GM21528 (cell line): ENCODE measurements around the gene TEDC2.

Source experiments
- ATAC-seq: cut with Tn5 transposase; IDR thresholded peaks from one replicate; pipeline ENCODE4 v1.9.1; 2021; ENCODE audit warnings: mild to moderate bottlenecking, moderate library complexity; ENCODE audit not compliant: unreplicated experiment, low FRiP score

The TEDC2 gene

DNA sequence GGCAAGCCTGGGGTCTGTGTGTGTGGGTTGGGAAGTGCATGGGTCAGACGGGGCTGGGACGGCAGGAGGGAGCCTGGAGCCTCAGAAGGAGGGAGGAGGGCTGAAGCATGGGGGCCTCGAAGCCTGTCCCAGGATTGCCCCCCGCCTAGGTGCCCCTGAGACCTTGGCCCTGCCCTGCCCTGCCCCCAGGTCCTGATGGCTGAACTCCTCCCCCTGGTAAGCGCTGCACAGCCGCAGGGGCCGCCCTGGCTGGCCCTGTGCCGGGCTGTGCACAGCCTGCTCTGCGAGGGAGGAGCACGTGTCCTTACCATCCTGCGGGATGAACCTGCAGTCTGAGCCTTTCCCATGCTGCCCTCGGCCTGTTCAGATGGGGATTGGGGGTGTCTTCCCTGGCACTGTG lies 4.4 kb downstream of the TEDC2 start:
- ATAC-seq = no peak

DNA sequence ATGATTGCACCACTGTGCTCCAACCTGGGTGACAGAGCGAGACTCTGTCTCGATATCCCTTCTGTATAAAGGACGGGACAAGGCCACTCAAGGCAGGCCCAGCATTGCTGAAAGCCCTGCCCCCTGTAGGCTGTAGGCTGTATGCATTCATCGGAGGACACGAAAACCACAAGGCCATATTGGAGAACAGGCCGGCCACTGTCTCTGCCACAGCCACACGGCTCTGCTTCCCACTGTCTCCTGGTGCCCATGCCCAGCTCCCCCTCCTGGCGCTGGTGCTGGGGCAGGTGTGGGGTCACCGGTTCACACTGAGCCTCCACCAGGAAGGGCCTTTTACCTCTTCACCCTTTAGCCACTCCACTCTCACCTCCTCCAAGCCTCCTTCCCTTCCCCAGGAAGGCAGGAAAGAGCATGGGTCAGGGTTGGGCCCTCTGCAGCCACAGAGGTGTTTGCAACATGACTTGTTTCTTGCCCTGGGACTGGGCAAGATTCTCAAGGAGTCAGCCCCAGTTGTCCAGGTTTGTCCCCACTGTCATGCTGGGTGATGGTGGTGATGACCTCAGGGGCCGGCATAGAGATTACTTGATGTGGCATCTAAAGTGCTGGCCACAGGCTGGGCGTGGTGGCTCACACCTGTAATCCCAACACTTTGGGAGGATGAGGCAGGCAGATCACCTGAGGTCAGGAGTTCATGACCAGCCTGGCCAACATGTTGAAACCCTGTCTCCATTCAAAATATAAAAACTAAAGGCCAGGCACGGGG lies 5.9 kb downstream of the TEDC2 start:
- ATAC-seq = no peak

DNA sequence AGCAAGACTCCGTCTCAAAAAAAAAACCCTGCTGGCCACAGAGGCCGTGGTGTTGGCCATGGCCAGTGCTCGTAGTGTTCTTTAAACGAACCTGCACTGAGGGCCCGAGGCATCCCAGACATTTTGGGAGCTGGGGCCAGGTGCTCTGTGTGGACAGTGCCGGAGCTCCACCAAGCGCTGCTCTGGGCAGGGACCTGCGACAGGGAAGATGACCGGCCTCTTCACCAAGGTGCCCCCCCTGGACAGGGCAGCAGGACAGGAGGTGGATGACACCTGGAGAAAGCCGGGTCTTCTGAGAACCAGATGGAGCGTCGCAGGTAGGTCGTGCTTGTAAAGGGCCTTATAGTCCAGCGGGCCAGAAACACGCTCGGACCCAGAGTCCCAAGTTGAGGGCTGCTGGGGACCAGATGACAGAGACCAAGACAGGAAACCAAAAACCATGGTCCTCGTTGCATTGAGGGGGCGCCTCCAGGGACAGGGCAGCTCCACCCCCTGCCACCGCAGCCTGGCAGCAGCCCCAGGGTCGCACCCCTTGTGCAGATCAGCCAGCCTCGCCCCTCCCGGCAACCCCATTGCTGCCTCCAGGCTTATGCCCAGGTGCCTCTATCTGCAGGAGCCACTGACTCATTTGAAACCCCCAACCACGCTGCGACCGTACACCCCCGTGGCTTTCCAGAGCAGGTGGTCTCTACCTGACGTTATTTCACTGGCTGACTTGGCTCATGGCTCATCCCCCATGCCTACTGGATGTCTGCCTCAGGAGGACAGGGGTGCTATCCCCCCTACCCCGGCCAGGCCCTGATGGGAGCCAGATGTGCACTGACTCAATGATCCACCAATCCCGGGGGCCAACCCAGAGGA lies 7.0 kb downstream of the TEDC2 start:
- no peak for ATAC-seq

DNA sequence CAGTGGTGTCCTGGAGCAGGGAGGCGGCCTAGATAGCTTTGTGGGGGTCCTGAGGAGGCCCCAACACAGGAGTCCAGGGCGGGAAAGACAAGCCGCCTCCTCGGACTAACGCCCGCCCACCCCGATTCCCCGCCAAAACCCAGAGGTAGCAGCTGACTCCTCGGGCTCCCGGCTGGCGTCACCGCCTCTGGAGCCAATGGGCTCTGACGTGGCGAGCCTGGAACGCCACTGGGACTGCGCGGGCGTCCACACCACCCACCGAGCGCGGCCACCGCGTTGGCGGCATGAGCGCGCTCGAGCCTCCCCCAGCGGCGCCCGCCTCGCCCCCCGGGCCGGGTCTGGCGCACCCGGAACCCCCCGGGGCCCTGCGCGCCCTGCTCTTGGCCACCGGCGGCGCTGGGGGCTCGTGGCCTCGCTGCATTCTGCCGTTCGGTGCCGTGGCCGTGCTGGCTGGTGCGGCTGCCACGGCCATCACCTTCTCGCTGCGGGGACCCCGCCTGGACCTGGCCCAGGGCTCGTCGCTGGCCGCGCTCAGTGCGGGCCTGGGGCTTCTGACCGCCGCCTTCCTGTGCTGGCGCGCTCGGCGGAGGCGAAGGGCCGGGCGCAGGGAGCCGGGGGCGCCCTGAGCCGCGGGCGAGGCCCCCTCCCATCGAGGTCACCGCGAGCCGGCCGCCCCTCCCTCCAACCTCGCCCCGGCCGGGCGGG lies 7.8 kb downstream of the TEDC2 start:
- ATAC-seq = no peak

DNA sequence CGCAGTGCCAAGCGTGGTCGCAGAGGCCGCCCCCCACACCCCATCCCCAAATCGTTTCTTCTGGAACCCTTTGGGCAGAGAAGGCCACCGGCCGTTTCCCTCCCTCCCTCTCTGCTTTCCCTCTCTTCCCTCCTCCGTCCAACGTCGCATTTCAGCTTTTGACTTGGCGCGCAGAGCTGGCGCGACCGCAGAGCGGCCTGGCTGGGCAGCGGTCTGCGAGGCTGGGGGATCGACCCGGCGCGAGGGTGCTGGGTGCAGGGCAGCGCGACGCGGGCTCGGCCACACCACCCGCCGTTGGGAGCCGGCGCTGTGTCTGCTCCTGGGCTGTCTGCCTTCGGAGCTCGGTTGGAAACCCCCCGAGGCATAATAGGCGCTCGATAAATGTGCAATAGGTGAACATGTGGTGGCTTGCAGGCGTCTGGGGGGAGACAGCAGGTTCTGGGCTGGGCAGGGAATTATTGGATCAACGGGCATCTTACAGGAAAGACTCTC lies 8.4 kb downstream of the TEDC2 start:
- ATAC-seq = no peak

DNA sequence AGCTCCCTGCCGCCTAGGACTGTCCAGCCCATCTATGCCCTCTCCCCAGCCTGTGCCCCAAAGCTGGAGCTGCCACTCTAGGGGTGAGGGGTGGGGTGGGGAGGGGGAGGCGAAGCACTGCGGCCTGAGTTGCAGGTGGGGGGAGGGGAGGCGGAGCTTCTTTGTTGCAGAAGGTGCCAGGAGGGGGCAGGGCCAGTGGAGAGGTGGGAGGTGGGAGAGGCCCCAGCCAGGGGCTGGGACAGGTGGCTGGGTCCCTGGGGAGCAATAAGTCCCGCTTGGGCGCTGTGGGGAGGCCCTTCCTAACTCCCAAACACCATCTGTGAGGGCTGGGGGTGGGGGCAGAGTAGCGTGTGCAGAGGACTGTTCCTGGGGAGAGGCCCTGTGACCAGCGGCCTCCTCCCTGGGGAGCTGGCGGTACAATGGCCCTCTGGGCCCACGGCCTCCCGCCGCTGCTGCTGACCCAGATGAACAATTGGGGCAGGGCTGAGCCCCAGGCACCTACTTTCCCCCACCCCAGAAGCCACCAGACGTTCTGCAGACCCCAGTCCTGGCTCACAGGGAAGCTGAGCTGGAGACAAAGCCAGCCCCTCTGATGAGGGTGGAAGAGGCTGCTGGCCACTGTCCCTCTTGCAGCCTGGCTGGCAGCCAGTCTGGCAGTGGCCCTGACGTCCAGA lies 9.0 kb downstream of the TEDC2 start:
- ATAC-seq = no peak

DNA sequence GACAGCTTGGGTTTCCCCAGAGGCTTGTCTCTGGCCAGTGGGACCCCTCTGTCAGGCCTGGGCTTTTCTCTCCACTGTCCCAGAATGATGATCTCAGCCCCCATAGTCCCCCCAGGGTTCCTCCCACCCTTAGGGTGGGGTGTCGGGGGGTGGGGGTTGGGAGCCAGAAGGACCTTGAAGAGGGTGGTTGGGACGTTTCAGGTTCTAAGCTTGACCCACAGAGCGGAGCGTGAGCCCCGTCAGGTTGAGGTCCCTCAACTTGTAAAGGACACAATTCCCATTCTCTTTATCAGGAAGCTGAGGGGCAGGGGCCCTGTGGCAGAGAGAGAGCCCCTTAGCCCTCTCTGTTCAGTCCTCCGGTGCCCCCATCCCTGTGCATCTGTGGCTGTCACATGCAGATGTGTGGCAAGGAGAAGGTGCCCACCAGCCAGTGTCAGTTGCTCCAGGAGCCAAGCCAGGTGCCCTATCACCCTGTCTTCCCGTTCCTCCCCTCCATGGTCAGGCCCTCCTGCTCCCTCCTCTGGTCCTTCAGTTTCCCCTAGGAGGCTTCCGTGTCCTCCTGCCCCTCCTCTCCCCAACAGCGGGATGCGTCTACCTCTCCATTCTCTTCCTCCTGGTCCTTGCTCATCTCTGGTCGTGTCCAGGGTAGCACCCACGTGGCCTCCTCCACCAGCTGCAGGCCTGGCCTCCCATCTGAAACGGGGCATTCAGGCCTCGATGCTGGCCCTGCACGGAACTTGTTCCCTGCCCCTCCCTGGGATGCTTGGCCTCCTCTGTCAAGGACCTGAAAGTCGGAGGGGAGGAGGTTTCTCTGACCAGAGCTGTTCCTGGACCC lies 9.7 kb downstream of the TEDC2 start:
- ATAC-seq = no peak

DNA sequence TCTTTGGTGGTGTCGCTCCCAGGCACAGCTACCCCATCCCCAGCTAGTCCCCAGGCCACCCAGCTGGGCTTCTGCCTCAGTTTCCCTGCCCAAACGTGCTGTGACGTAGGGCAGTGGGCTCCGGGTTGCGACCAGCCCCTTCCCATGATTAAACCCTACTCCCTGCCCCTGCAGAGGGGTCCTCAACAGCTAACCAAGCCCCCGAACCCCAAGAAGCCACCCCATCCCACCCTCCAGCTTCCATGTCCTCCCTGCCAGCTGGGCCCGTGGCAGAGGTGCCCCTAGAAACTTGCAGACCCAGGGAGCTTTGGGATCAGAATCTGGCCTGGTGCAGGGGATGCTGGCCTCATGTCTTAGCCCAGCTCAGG lies 10.3 kb downstream of the TEDC2 start:
- no peak for ATAC-seq

DNA sequence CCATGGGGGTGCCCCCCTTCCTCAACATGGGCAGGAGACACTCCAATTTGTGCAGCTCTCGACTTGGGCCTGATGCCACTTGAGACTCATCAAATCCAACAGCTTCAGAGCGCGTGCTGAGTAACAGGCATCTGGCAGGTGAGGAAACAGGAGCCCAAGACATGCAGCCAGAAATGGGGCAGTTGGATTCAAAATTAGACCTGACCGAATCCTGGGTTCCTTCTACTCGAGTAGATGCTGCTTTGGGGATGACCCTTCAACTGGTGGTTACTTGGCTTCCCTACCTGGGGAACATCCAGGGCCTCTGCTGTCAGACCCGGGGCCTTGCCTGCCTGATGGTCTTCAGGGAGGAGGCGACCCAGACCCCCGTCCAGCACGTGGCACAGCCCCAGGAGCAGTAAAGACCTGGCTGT lies 10.7 kb downstream of the TEDC2 start:
- ATAC-seq = no peak

DNA sequence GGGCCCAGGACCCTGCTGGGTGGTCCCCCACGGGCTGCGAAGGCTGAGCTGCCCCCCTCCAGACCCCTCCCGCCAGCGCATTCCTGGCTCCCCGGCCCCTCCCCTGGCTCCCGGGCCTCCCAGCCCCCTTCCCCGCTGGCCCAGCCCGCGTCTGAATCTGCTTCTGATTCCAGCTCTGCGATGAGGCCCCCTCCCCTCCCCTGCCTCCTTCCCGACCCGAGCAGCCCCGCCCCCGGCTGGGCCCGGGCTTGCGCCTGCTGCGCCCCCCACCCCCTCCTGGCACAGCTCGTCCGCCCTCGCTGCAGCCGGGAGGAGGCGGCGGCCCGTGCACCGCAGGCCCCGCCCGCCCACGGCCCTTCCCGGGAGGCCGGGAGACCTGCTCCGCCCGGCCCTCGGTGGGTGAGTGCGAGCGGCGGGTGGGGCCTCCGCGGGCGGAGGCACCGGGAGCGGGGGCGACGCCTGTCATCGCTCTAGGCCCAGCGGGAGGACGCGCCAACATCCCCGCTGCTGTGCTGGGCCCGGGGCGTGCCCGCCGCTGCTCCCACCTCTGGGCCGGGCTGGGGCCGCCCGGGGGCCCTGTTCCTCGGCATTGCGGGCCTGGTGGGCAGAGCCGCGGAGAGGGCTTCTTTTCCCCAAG lies 11.2 kb downstream of the TEDC2 start, which contains the start of gene NTN3:
Gene NTN3, plus strand, starts transcription at position 282 of the 637 bp plus-strand sequence. CDS start 405 bp downstream, outside the sequence.
- no peak for ATAC-seq

DNA sequence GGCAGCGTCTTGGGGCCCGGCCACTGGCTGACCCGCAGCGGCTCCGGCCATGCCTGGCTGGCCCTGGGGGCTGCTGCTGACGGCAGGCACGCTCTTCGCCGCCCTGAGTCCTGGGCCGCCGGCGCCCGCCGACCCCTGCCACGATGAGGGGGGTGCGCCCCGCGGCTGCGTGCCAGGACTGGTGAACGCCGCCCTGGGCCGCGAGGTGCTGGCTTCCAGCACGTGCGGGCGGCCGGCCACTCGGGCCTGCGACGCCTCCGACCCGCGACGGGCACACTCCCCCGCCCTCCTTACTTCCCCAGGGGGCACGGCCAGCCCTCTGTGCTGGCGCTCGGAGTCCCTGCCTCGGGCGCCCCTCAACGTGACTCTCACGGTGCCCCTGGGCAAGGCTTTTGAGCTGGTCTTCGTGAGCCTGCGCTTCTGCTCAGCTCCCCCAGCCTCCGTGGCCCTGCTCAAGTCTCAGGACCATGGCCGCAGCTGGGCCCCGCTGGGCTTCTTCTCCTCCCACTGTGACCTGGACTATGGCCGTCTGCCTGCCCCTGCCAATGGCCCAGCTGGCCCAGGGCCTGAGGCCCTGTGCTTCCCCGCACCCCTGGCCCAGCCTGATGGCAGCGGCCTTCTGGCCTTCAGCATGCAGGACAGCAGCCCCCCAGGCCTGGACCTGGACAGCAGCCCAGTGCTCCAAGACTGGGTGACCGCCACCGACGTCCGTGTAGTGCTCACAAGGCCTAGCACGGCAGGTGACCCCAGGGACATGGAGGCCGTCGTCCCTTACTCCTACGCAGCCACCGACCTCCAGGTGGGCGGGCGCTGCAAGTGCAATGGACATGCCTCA lies 12.0 kb downstream of the TEDC2 start:
- no peak for ATAC-seq

DNA sequence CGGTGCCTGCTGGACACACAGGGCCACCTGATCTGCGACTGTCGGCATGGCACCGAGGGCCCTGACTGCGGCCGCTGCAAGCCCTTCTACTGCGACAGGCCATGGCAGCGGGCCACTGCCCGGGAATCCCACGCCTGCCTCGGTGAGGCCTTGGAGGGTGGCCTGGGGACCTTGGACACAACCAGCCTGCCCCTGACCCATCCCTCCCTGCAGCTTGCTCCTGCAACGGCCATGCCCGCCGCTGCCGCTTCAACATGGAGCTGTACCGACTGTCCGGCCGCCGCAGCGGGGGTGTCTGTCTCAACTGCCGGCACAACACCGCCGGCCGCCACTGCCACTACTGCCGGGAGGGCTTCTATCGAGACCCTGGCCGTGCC lies 12.6 kb downstream of the TEDC2 start:
- no peak for ATAC-seq

DNA sequence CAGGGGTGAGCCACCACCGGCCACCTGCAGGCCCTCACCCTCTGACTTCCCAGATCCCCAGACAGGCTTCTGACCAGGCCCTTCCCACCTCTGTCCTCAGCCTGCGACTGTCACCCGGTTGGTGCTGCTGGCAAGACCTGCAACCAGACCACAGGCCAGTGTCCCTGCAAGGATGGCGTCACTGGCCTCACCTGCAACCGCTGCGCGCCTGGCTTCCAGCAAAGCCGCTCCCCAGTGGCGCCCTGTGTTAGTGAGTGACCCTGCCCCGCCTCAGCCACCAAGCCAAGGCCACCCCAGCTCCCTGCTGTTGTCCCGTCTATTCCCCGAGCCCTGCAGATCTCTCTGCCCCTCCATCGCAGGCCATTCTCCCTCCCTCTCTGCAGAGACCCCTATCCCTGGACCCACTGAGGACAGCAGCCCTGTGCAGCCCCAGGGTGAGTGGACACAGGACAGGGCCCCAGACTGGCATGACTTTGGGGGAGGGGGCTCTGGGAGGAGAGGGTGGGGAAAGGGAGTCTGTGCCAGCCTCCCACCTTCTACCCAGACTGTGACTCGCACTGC lies 13.1 kb downstream of the TEDC2 start:
- ATAC-seq = no peak

DNA sequence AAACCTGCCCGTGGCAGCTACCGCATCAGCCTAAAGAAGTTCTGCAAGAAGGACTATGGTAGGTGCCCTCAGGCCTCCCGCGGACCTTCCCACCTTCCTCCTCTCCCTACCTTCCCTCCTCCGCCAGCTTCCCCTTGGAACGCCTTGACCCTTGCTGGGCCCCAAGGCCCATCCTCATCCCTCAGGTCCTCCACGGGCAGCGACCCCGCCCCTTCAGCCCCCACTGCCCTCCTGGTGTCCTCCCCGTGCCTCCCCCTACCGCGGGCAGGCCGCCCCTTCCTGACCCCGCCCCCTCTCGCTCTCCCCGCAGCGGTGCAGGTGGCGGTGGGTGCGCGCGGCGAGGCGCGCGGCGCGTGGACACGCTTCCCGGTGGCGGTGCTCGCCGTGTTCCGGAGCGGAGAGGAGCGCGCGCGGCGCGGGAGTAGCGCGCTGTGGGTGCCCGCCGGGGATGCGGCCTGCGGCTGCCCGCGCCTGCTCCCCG lies 13.6 kb downstream of the TEDC2 start:
- ATAC-seq = no peak

DNA sequence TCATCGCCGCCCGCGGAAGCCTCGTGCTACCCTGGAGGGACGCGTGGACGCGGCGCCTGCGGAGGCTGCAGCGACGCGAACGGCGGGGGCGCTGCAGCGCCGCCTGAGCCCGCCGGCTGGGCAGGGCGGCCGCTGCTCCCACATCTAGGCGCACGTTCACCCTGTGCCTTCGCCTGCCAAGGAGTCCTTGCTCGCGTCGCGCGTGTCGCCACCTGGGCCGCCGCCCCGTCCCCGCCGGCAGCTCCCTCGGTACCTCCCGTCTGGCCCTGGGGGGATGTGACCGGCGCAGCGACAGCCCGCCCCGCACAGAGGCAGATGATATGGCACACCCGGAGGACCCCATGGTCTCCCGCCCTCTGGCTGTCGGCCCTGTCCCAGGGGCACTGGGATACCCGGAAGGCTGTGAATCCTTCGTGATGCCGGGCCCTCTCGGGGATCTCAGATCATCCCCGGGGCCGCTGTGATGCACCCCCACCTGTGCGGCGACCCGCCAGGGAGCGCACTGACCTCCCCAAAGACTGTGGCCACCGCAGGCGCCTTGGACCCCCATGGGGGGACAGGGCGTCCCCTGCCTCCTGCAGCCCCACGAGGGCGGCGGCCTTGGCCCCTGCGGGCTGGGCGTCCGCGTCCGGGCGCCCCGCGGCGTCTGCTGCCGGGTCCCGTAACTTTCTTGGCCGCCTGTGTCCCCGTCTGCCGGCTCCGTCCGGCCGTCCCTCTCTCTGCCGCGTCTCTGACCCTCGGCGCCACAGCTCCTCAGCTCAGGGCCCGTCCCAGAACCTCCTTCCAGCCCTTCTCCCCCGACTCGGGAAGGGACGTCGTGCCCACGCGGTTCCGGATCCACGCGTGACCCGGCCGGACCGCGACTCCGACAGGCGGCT lies 14.3 kb downstream of the TEDC2 start:
- no peak for ATAC-seq

DNA sequence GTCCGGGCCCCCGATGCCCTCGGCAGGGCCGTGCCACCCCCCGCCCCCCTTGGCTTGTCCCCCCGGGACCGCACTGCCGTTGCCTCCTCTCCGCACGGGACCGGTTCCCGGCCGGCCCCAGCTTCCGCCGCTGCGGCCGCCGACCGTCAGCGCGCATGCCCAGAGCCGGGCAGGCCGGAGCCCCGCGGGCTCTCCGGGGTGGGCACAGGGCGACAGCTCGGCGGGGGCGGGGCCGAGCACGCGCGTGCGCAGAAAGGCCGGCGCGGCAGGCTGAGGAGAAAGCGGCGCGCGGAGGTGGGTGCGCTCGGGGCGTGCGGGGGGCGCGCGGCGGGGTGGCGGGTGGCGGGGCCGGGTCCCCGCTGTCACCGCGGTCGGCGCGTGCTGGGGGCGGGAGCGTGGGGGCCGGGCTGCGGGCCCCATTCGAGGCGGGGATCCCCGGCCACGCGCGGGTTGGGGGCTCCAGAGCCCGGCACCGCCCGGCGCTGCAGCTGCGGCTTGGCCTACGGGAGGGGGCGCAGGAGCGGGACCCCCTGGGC lies 15.0 kb downstream of the TEDC2 start, which contains the start of gene TBC1D24:
Gene TBC1D24, plus strand, starts transcription at position 251 of the 536 bp plus-strand sequence. CDS start 21,022 bp downstream, outside the sequence.
- ATAC-seq = no peak
